ENCODE measurements around the gene MALAT1. TPM values are rescaled to one million over a fixed set of nuclear protein-coding genes. Genes with fewer than 3 reads are reported as not detected.
A peak's percentile ranks its signal among the peaks of the same experiment; 100 is the strongest.

Gene MALAT1
- total and polyA plus RNA-seq, 2 of the 8 experiments (the other 6 are each of a cell fraction or from before 2014, with no cell fraction given) = 115 to 984 TPM

DNA sequence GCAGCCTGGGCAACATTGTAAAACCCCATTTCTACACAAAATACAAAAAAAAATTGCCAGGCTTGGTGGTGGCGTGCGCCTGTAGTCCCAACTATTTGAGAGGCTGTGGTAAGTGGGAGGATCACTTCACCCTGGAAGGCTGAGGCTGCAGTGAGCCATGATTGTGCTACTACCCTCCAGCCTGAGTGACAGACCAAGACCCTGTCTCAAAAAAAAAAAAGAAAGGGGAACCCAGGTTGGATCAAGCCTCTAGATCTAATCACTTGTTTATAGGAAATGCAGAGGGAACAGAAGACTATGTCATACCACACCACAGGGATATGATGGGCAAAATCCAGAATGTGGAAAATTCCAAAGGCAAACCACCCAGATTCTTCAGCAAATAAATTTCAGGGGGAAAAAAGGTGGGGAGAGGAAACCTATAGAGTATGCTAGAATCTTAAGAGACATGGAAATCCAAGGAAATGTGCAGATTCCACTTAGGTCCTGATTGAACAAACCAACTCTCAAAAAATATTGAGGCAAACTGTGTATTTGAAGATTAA, 16.5 kb upstream of the MALAT1 start:
- H3K23me2 ChIP-seq (ENCODE audit: low read depth, low read length) = peaks cover 3% of the 10 kb centered on the region
- WGBS, 2 experiments (ENCODE audit: extremely low coverage in 1 of 2, insufficient coverage in 1 of 2, insufficient read length in 1 of 2, insufficient replicate concordance in 2 of 2, low coverage in 1 of 2, low lambda C conversion rate in 2 of 2, missing lambda C conversion rate in 1 of 2) = 93% methylated on average over 2 of the region's 2 CpGs; no CpG with 5 or more reads in 1 of the 2 experiments
- no peak for TF ChIP-seq SIX5 (IDR thresholded peaks at IDR 0.05; ENCODE audit: low read depth, low read length)

More for the DNA sequence above, 16.5 kb upstream of the MALAT1 start:
- H4K5ac ChIP-seq (ENCODE audit: insufficient read length, low read depth, low read length) = no peak overlapping the region
- peak overlapping the region; percentile 75; the same call in 1 of the 2 replicates for H2BK12ac ChIP-seq (ENCODE audit: low read depth, low read length)
- H3K4me2 ChIP-seq (ENCODE audit: insufficient read depth in 1 of 2, low read depth in 2 of 2, low read length in 2 of 2) = no peak overlapping the region
- ChIA-PET POLR2A (ENCODE audit: partially characterized antibody) (interaction anchor here (0.6 to 29.8 kb wide), 5 partner anchors 11 to 148 kb away, joined by 3 to 1569 read pairs (median 1447); partner anchors contain the start of gene MALAT1), CTCF (ENCODE audit: partially characterized antibody) (interaction anchor here (0.7 to 26.0 kb wide), 3 partner anchors 11 to 39 kb away, joined by 4 to 809 read pairs (median 7); partner anchors contain the start of gene MALAT1)
- H3K79me1 ChIP-seq (ENCODE audit: low read depth, low read length) = no peaks in the 10 kb centered on the region
- H2BK5ac ChIP-seq (ENCODE audit: low read depth, low read length) = no peak overlapping the region
- no peak overlapping the region for H3K14ac ChIP-seq (ENCODE audit: insufficient read length)
- no peaks in the 10 kb centered on the region for H3K9me3 ChIP-seq (ENCODE audit: insufficient read depth in 2 of 2, low read depth in 1 of 2, low read length in 1 of 2)
- no peak overlapping the region for H2BK15ac ChIP-seq (ENCODE audit: low read length)
- no peak overlapping the region for H2AFZ ChIP-seq (ENCODE audit: low read length)
- H3K4me3 ChIP-seq (ENCODE audit: extremely low read depth in 1 of 4, insufficient read depth in 2 of 4, low read depth in 3 of 4, low read length in 4 of 4) = no peak overlapping the region
- no peak overlapping the region for H4K91ac ChIP-seq (replicated peaks; ENCODE audit: insufficient read length, low read length)
- H3K9ac ChIP-seq (replicated peaks in 1 of 4; ENCODE audit: extremely low read depth in 1 of 4, low read depth in 3 of 4, low read length in 3 of 4) = no peak overlapping the region
- H4K8ac ChIP-seq (ENCODE audit: extremely low read depth, insufficient read depth, low read length) = no peak overlapping the region
- no peak overlapping the region for H3K56ac ChIP-seq (replicated peaks; ENCODE audit: insufficient read length, low read depth, low read length)
- no peak overlapping the region for H3K18ac ChIP-seq (ENCODE audit: extremely low read depth, low read length)
- H3K27ac ChIP-seq (ENCODE audit: low read depth, low read length) = no peak overlapping the region
- FAIRE-seq (no peak), DNase-seq (ENCODE audit: low read depth in 1 of 2, low spot score in 2 of 2) (no peak)
- H3K23ac ChIP-seq (ENCODE audit: insufficient read length) = no peak overlapping the region
- no peak overlapping the region for H2BK120ac ChIP-seq (replicated peaks; ENCODE audit: low read depth, low read length)
- peaks cover 13 to 31% (median 24%) of the 10 kb centered on the region in 4 experiments for H3K4me1 ChIP-seq (replicated peaks in 1 of 4; ENCODE audit: control insufficient read depth in 3 of 4, insufficient read depth in 4 of 4, low read length in 3 of 4)
- no peaks in the 10 kb centered on the region for H4K20me1 ChIP-seq (replicated peaks in 1 of 2; ENCODE audit: control insufficient read depth in 1 of 2, insufficient read depth in 2 of 2, low read length in 2 of 2)
- H2AK5ac ChIP-seq (ENCODE audit: low read depth, low read length) = no peak overlapping the region
- H3K36me3 ChIP-seq (ENCODE audit: control insufficient read depth in 2 of 4, insufficient read depth in 4 of 4, low read length in 3 of 4) = no peaks in the 10 kb centered on the region
- H3K79me2 ChIP-seq (ENCODE audit: control insufficient read depth in 1 of 2, insufficient read depth in 2 of 2, low read length in 2 of 2) = no peaks in the 10 kb centered on the region
- no peak overlapping the region for H3K4ac ChIP-seq (replicated peaks; ENCODE audit: insufficient read length, low read depth, low read length)
- 0 out of 2 replicates have a peak overlapping the region, but pooled peaks have one; percentile 48 for H2BK20ac ChIP-seq (ENCODE audit: low read length)
- H3K27me3 ChIP-seq (replicated peaks in 1 of 4; ENCODE audit: control insufficient read depth in 3 of 4, extremely low read depth in 1 of 4, insufficient read depth in 3 of 4, low read length in 3 of 4) = no peaks in the 10 kb centered on the region
